HepG2 (cell line): ENCODE measurements around the gene NDUFAF3. TPM values are rescaled to one million over a fixed set of nuclear protein-coding genes. Genes with fewer than 3 reads are reported as not detected.

ENCODE experiments used
- AFF4 ChIP-seq: sonication (generic); formaldehyde crosslinking; IDR thresholded peaks from 2 replicates; pipeline ENCODE4 v1.4.0; 2020; ENCODE audit warnings: missing genetic modification reagents
- CSRNP2 ChIP-seq: sonication (generic); formaldehyde crosslinking; conservative IDR thresholded peaks from 2 replicates; pipeline ENCODE4 v1.8.0; 2022; ENCODE audit warnings: low read depth, missing genetic modification reagents
- HMGXB4 ChIP-seq, 2 experiments: sonication (generic) in 1 of 2; formaldehyde crosslinking in 1 of 2; IDR thresholded peaks; 2 replicates each; pipeline versions ENCODE4 v1.4.0 to v1.6.1; 2018 to 2020; ENCODE audit warnings: missing genetic modification reagents in 2 of 2, borderline replicate concordance in 1 of 2, low read depth in 1 of 2, mild to moderate bottlenecking in 1 of 2, missing biosample characterization in 1 of 2
- NFE2L2 ChIP-seq: fragments of 150-350 bp; IDR thresholded peaks from 2 replicates; pipeline ENCODE4 v1.6.1; 2014; ENCODE audit warnings: low read length
- SMAD9 ChIP-seq: sonication (generic); formaldehyde crosslinking; IDR thresholded peaks from 2 replicates; pipeline ENCODE4 v1.5.1; 2020; ENCODE audit warnings: mild to moderate bottlenecking, missing genetic modification reagents
- ZIK1 ChIP-seq: sonication (generic); formaldehyde crosslinking; IDR thresholded peaks from 2 replicates; pipeline ENCODE4 v1.5.0; 2020; ENCODE audit warnings: mild to moderate bottlenecking, low read depth, missing genetic modification reagents, borderline replicate concordance
- ZNF12 ChIP-seq: sonication (generic); formaldehyde crosslinking; IDR thresholded peaks from 2 replicates; pipeline ENCODE4 v1.5.0; 2020; ENCODE audit warnings: missing genetic modification reagents
- ZNF44 ChIP-seq: sonication (generic); formaldehyde crosslinking; IDR thresholded peaks from 2 replicates; pipeline ENCODE4 v1.5.1; 2020; ENCODE audit warnings: mild to moderate bottlenecking, missing genetic modification reagents
- ZNF558 ChIP-seq: sonication (generic); formaldehyde crosslinking; IDR thresholded peaks from 2 replicates; pipeline ENCODE4 v1.9.0; 2022; ENCODE audit warnings: mild to moderate bottlenecking, missing genetic modification reagents, borderline replicate concordance
- ZNF619 ChIP-seq: sonication (generic); formaldehyde crosslinking; IDR thresholded peaks from 2 replicates; pipeline ENCODE4 v1.4.0; 2020; ENCODE audit warnings: mild to moderate bottlenecking, missing genetic modification reagents
- polyA plus RNA-seq, 8 experiments: library from polyadenylated mRNA; depleted of rRNA in 3 of 8; stranded (reverse) in 7 of 8; unstranded in 1 of 8; fragments of >200 nt; fragmentation: Illumina TruSeq in 4 of 8; extraction: Trizol in 4 of 8; gene quantifications; 2 replicates each; pipeline versions ENCODE4 v1.2.1 to v1.2.3, GENCODE V29; 2011 to 2016; ENCODE audit warnings: low read depth in 4 of 8, missing spikeins in 1 of 8, mixed read lengths in 1 of 8; ENCODE audit not compliant: insufficient read depth in 1 of 8
- total RNA-seq, 5 experiments: library from RNA; depleted of rRNA; stranded (reverse); fragments of >200 nt; fragmentation: Illumina TruSeq; extraction: Trizol; gene quantifications; 2 replicates each; pipeline ENCODE4 v1.2.3, GENCODE V29; 2016; ENCODE audit warnings: low read depth in 1 of 5
- TF ChIP-seq, protein P1 (sequence below), 2 experiments: sonication (generic) in 1 of 2; formaldehyde crosslinking in 1 of 2; IDR thresholded peaks; 2 replicates each; pipeline versions ENCODE4 v1.4.0 to v1.6.1; 2016 to 2020; ENCODE audit warnings: borderline replicate concordance in 1 of 2, low read depth in 1 of 2, mild to moderate bottlenecking in 1 of 2, missing genetic modification reagents in 1 of 2
- TF ChIP-seq, protein P2 (sequence below): sonication (generic); formaldehyde crosslinking; IDR thresholded peaks from 2 replicates; pipeline ENCODE4 v1.8.0; 2022; ENCODE audit warnings: low read depth, missing genetic modification reagents

Gene NDUFAF3
- total and polyA plus RNA-seq, 2 of the 13 experiments (the other 11 are each of a cell fraction or from before 2014, with no cell fraction given) = 39.0 to 50.0 TPM

GRCh38 chr3:49021813-49022687, at the start of gene NDUFAF3 (continued):
- TF ChIP-seq, protein P1, sequence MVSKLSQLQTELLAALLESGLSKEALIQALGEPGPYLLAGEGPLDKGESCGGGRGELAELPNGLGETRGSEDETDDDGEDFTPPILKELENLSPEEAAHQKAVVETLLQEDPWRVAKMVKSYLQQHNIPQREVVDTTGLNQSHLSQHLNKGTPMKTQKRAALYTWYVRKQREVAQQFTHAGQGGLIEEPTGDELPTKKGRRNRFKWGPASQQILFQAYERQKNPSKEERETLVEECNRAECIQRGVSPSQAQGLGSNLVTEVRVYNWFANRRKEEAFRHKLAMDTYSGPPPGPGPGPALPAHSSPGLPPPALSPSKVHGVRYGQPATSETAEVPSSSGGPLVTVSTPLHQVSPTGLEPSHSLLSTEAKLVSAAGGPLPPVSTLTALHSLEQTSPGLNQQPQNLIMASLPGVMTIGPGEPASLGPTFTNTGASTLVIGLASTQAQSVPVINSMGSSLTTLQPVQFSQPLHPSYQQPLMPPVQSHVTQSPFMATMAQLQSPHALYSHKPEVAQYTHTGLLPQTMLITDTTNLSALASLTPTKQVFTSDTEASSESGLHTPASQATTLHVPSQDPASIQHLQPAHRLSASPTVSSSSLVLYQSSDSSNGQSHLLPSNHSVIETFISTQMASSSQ (IDR thresholded peaks at IDR 0.05; ENCODE audit: low read depth) = no peak
- TF ChIP-seq, protein P1 (CRISPR knock-in tag; IDR thresholded peaks at IDR 0.05; ENCODE audit: borderline replicate concordance) = 0 out of 2 replicates have a peak, but pooled peaks have one; percentile 44
- TF ChIP-seq ZNF619 (CRISPR knock-in tag) (peak; percentile 33; the same call in 1 of the 2 replicates), ZNF44 (CRISPR knock-in tag) (0 out of 2 replicates have a peak, but pooled peaks have one; percentile 74), ZIK1 (no peak), HMGXB4 (CRISPR knock-in tag; IDR thresholded peaks at IDR 0.05; ENCODE audit: borderline replicate concordance in 1 of 2, low read depth in 1 of 2) (peak; percentile 95 to 97), CSRNP2 (CRISPR knock-in tag) (no peak), SMAD9 (no peak), ZNF558 (CRISPR knock-in tag) (no peak; the same call in 1 of the 2 replicates), ZNF12 (peak; percentile 15; the same call in 1 of the 2 replicates), AFF4 (CRISPR knock-in tag) (0 out of 2 replicates have a peak, but pooled peaks have one; percentile 79), NFE2L2 (0 out of 2 replicates have a peak, but pooled peaks have one; percentile 7)
- TF ChIP-seq, protein P2, sequence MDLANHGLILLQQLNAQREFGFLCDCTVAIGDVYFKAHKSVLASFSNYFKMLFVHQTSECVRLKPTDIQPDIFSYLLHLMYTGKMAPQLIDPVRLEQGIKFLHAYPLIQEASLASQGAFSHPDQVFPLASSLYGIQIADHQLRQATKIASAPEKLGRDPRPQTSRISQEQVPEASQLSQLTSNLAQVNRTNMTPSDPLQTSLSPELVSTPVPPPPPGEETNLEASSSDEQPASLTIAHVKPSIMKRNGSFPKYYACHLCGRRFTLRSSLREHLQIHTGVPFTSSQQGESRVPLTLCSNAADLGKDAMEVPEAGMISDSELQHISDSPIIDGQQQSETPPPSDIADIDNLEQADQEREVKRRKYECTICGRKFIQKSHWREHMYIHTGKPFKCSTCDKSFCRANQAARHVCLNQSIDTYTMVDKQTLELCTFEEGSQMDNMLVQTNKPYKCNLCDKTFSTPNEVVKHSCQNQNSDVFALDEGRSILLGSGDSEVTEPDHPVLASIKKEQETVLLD (CRISPR knock-in tag) = peak; percentile 93
